Peyer's patch (tissue), 4 donors: ENCODE measurements around the gene CGN. TPM values are rescaled to one million over a fixed set of nuclear protein-coding genes. Genes with fewer than 3 reads are reported as not detected.
A peak's percentile ranks its signal among the peaks of the same experiment; 100 is the strongest.

Experiments used
- DNase-seq, 3 donors: peaks; one replicate each; pipeline ENCODE4 v3.0.0-alpha.2; 2017 to 2019
- H3K27ac ChIP-seq, 4 donors: fragments of 200-600 bp; sonication (generic); one replicate each; pipeline ENCODE4 v1.5.1; 2016 to 2019
- H3K27me3 ChIP-seq, 2 donors: fragments of 200-600 bp; sonication (generic); one replicate each; pipeline ENCODE4 v1.5.1; 2019
- H3K36me3 ChIP-seq, 3 donors: fragments of 200-600 bp; sonication (generic); one replicate each; pipeline ENCODE4 v1.5.1; 2016 to 2019
- H3K4me1 ChIP-seq, 4 donors: fragments of 200-600 bp; sonication (generic); one replicate each; pipeline ENCODE4 v1.5.1; 2016 to 2019
- H3K4me3 ChIP-seq, 4 donors: fragments of 200-600 bp; sonication (generic); 1 replicate in 3 of 4; 2 replicates in 1 of 4; pipeline ENCODE4 v1.5.1; 2016 to 2019; ENCODE audit warnings: mild to moderate bottlenecking in 1 of 4
- H3K9me3 ChIP-seq, 4 donors: fragments of 200-600 bp; sonication (generic); one replicate each; pipeline ENCODE4 v1.5.1; 2016 to 2019; ENCODE audit warnings: mild to moderate bottlenecking in 1 of 4
- POLR2A ChIP-seq, 2 donors: fragments of 450-650 bp; IDR thresholded peaks; one replicate each; pipeline ENCODE4 v1.5.1; 2017; ENCODE audit warnings: antibody characterized with exemption in 2 of 2, mild to moderate bottlenecking in 2 of 2, moderate library complexity in 2 of 2
- total RNA-seq, 4 donors: library from RNA; depleted of rRNA; stranded (reverse); fragments of >200 nt; gene quantifications; one replicate each; pipeline ENCODE4 v1.1.0, GENCODE V29; 2016
- TF ChIP-seq, protein P1 (sequence below), 6 experiments: fragments of 450-650 bp in 4 of 6; fragments of 200-600 bp in 2 of 6; sonication (generic) in 1 of 6; IDR thresholded peaks; one replicate each; pipeline ENCODE4 v1.5.1; 2017 to 2019; ENCODE audit warnings: antibody characterized with exemption in 6 of 6, mild to moderate bottlenecking in 3 of 6, moderate library complexity in 1 of 6

The CGN gene
- total RNA-seq, 4 donors from 2014 or later: 34.7 to 180 (median 160) TPM

DNA sequence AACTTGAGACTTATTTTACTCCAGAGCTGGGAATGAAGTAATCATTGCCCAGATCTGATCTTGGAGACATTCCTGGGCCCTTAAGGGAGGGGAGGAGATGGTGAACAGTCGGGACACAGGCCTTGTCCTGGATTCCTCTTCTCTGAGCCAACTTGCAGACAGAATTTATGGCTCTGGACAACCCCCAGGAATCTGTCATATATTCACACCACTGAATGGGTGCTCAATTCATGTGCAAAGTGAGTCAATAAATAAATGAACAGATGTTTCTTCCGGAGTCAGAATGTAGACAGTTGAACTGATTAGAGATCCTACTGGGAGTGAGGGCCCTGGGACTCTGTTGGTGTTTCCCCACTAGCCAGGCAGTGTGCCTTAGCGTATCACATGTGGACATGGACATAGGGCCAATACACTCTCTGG lies 31.5 kb downstream of the CGN start:
- Histone ChIP-seq H3K27ac (peak overlapping the region in 2 of 4 donors; percentile 48 to 70), H3K27me3 (no peaks in the 10 kb centered on the region), H3K4me1 (peaks cover 0 to 25% (median 3%) of the 10 kb centered on the region in 4 donors), H3K9me3 (no peaks in the 10 kb centered on the region), H3K36me3 (no peaks in the 10 kb centered on the region), H3K4me3 (no peak overlapping the region)
- DNase-seq: peak in 1 of 3 donors; percentile 46
- TF ChIP-seq, protein P1, sequence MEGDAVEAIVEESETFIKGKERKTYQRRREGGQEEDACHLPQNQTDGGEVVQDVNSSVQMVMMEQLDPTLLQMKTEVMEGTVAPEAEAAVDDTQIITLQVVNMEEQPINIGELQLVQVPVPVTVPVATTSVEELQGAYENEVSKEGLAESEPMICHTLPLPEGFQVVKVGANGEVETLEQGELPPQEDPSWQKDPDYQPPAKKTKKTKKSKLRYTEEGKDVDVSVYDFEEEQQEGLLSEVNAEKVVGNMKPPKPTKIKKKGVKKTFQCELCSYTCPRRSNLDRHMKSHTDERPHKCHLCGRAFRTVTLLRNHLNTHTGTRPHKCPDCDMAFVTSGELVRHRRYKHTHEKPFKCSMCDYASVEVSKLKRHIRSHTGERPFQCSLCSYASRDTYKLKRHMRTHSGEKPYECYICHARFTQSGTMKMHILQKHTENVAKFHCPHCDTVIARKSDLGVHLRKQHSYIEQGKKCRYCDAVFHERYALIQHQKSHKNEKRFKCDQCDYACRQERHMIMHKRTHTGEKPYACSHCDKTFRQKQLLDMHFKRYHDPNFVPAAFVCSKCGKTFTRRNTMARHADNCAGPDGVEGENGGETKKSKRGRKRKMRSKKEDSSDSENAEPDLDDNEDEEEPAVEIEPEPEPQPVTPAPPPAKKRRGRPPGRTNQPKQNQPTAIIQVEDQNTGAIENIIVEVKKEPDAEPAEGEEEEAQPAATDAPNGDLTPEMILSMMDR (IDR thresholded peaks at IDR 0.05): no peak
- peak in 1 of 2 donors; percentile 4 for TF ChIP-seq POLR2A (IDR thresholded peaks at IDR 0.05)

DNA sequence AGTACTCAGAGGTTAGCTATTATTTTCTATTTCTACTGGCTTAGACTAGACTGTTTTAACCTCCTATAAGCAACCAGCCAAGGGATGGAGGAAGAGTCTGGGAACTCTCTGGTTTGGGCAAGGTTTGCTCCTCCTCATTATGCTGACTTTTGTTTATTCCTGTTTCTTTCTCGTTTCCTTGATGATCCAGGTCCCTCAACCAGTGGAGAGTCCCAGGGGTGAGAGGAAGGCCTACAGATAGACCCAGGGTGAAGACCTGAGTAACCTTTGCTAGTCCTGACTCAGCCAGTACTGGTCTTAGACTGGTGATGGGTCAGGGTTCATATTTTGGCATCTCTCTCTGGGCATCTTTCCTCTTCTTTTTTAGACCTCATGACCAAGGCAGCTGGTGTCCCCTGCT lies 34.4 kb downstream of the CGN start:
- Histone ChIP-seq H3K27ac (no peak overlapping the region), H3K27me3 (no peaks in the 10 kb centered on the region), H3K9me3 (no peaks in the 10 kb centered on the region), H3K36me3 (no peaks in the 10 kb centered on the region), H3K4me3 (no peak overlapping the region), H3K4me1 (peaks cover 0 to 38% (median 0%) of the 10 kb centered on the region in 4 donors)
- no peak for TF ChIP-seq POLR2A (IDR thresholded peaks at IDR 0.05)
- TF ChIP-seq, protein P1 (IDR thresholded peaks at IDR 0.05): no peak
- peak in 1 of 3 donors; percentile 24 for DNase-seq

DNA sequence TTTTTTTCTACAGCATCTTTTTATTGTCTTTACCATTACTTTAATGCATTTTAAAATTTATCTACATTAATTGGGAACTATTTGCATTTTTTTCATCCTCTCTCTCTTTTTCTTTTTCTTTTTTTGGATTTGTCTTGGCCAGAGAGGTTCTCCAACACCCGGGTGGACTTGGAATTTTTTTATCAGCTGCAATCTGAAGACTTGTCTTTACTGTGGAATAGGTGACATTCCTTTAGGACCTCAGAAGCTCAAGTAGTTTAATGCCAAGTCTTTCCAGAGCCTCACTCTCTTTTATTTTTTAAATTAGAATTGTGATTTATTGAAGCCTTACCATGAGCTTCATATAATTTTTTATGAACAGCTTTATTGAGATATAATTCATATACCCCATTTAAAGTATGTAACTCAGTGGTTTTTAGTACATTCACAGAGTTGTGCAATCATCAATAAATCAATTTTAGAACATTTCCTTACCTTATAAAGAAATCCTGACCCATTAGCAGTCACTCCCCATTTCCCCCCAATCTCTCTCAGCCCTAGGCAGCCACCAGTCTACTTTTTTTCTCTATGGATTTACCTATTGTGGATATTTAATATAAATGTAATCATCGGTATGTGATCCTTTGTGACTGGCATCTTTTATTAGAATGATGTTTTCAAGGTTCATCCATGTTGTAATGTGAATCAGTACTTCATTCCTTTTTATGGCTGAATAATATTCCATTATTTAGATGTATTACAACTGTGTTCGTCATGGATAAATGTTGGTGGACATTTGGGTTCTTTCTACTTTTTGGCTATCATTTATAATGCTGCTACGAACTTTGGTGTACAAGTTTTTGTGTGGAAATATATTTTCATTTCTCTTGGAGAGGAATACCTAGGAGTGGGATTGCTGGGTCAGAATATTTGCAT lies 35.1 kb downstream of the CGN start:
- no peak for DNase-seq
- no peaks in the 10 kb centered on the region for H3K36me3 ChIP-seq
- peaks cover 0 to 38% (median 0%) of the 10 kb centered on the region in 4 donors for H3K4me1 ChIP-seq
- peak overlapping the region in 2 of 4 donors; percentile 73 to 91 for H3K27ac ChIP-seq
- H3K4me3 ChIP-seq: no peak overlapping the region
- no peak for TF ChIP-seq POLR2A (IDR thresholded peaks at IDR 0.05)
- TF ChIP-seq, protein P1 (IDR thresholded peaks at IDR 0.05): no peak
- H3K27me3 ChIP-seq: no peaks in the 10 kb centered on the region
- no peaks in the 10 kb centered on the region for H3K9me3 ChIP-seq

DNA sequence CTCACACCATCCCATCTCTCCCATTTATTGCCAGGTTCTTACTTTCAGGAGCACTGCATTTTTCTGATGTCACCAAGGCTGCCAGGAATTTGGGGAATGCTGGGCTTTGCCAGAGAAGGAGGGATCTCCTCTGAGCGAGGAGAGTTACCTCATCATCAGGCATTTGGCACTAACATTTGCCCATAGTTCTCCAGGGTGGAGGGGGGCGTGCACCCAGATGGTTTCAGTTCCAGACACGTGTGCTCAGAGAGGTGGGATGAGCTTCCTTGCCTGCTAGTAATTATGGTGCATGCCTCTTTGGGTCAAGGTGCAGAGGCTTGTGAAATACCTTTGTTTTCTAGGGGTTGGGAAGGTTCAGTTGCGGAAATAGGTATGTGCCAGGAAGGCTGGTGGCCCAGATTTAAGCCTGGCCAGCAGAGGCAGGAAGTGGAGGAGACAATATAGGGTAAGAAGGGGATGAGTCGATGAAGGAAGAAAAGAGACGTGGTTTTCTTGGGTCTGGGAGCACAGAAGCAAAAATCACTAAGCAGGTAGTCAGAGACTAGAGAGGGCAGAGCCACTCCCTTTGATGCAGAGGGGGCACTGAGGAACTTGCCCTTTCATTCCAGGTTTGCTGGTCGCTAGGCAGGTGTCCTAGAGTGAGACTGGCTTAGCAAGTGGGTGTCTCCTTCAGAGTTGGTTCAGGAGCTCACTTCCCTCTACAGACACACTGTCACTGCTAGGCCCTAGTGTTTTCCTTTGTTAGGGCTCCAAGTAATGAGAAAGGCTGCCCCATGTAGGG lies 36.1 kb downstream of the CGN start:
- DNase-seq: peak in 2 of 3 donors; percentile 71 to 76
- Histone ChIP-seq H3K36me3 (no peaks in the 10 kb centered on the region), H3K27ac (peak overlapping the region in 3 of 4 donors; percentile 58 to 91 (median 73)), H3K4me1 (peaks cover 0 to 32% (median 0%) of the 10 kb centered on the region in 4 donors), H3K27me3 (no peaks in the 10 kb centered on the region), H3K4me3 (no peak overlapping the region), H3K9me3 (no peaks in the 10 kb centered on the region)
- peak in 1 of 2 donors; percentile 37 for TF ChIP-seq POLR2A (IDR thresholded peaks at IDR 0.05)
- TF ChIP-seq, protein P1 (IDR thresholded peaks at IDR 0.05): peak in 3 of 6 experiments; percentile 8 to 21 (median 9)

DNA sequence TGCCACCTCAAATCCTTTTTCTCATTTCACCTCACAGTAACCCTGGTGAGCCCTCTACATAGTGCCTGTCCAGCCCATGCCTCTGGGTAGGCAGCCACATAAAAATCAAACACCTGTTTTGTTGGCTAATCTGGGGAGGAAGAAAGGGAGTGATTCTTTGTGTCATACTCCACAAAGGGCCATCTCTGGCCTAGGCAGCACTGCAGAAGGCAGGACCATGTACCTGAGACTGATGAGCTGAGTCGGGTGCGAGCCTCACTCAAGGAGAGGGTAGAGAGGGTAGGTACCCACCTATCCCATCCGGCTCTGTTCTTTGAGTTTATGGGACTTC lies 36.7 kb downstream of the CGN start:
- Histone ChIP-seq H3K4me3 (no peak overlapping the region), H3K36me3 (no peaks in the 10 kb centered on the region), H3K9me3 (no peaks in the 10 kb centered on the region), H3K27me3 (no peaks in the 10 kb centered on the region), H3K4me1 (peaks cover 0 to 27% (median 0%) of the 10 kb centered on the region in 4 donors), H3K27ac (peak overlapping the region in 3 of 4 donors; percentile 58 to 91 (median 73))
- TF ChIP-seq POLR2A (IDR thresholded peaks at IDR 0.05): no peak
- TF ChIP-seq, protein P1 (IDR thresholded peaks at IDR 0.05): no peak
- peak in 1 of 3 donors; percentile 23 for DNase-seq
